ENCODE results near the gene KCNS3. TPM values are rescaled to one million over a fixed set of nuclear protein-coding genes. Genes with fewer than 3 reads are reported as not detected.

KCNS3 gene
- total and polyA plus RNA-seq, 2 of the 13 experiments (the other 11 are each of a cell fraction or from before 2014, with no cell fraction given), result not detected

DNA sequence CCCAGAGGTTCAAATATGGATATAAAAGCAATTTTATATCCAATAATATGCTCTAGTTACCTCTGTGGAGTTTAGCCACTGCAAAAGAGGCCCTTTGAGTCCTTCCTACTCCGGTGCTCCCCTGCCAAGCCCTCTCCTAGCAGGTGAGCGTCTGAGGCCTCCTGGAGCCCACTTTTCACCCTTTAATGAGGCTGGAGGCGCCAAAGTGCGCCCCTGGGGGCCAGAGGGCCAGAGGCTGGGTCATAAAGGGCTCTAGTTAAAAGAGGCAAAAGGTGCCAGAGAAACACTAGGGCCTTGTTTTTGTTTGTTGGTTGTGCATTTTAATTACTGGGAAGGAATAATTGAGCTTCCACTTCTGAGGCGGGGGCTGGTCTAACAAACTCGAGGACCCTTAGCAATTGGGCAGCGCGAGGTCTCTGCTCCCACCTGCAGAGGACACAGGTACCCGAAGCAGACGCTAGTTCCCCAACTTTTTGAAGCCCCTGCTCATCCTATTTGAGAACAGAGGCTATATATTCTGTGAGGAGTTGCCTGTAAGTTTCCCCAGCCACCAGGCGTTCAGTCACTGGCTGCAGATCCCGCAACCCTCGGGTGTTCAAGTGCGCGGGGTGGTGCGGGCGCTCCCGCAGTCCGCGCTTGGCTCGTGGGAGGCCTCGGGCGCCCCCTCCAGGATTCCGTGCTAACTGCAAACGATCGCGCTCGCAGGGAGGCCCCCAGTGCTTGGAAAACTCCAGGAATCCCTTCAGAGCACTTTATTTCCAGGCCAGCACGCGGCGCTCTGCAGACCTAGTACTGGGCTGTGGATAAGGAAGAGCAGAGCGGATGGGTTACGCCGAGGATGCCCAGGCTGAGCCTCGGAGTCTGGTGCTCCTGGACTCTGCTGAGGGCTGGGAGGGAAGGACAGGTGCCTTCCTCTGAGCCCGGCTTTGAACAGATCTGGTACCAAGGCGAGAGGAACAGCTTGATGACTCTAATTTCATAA is 48.1 kb upstream of the KCNS3 start (continued):
- TF ChIP-seq, protein P1, sequence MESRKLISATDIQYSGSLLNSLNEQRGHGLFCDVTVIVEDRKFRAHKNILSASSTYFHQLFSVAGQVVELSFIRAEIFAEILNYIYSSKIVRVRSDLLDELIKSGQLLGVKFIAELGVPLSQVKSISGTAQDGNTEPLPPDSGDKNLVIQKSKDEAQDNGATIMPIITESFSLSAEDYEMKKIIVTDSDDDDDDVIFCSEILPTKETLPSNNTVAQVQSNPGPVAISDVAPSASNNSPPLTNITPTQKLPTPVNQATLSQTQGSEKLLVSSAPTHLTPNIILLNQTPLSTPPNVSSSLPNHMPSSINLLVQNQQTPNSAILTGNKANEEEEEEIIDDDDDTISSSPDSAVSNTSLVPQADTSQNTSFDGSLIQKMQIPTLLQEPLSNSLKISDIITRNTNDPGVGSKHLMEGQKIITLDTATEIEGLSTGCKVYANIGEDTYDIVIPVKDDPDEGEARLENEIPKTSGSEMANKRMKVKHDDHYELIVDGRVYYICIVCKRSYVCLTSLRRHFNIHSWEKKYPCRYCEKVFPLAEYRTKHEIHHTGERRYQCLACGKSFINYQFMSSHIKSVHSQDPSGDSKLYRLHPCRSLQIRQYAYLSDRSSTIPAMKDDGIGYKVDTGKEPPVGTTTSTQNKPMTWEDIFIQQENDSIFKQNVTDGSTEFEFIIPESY (CRISPR knock-in tag; IDR thresholded peaks at IDR 0.05), result 0 out of 2 replicates have a peak, but pooled peaks have one; percentile 45
- peak; percentile 33; the same call in 1 of the 2 replicates for TF ChIP-seq ZNF788 (CRISPR knock-in tag; IDR thresholded peaks at IDR 0.05; ENCODE audit: borderline replicate concordance)
- no peak for TF ChIP-seq MBD4 (IDR thresholded peaks at IDR 0.05; ENCODE audit: borderline replicate concordance, low read length)
- no peak for TF ChIP-seq HOXA5 (CRISPR knock-in tag; IDR thresholded peaks at IDR 0.05)
- TF ChIP-seq, protein P2, sequence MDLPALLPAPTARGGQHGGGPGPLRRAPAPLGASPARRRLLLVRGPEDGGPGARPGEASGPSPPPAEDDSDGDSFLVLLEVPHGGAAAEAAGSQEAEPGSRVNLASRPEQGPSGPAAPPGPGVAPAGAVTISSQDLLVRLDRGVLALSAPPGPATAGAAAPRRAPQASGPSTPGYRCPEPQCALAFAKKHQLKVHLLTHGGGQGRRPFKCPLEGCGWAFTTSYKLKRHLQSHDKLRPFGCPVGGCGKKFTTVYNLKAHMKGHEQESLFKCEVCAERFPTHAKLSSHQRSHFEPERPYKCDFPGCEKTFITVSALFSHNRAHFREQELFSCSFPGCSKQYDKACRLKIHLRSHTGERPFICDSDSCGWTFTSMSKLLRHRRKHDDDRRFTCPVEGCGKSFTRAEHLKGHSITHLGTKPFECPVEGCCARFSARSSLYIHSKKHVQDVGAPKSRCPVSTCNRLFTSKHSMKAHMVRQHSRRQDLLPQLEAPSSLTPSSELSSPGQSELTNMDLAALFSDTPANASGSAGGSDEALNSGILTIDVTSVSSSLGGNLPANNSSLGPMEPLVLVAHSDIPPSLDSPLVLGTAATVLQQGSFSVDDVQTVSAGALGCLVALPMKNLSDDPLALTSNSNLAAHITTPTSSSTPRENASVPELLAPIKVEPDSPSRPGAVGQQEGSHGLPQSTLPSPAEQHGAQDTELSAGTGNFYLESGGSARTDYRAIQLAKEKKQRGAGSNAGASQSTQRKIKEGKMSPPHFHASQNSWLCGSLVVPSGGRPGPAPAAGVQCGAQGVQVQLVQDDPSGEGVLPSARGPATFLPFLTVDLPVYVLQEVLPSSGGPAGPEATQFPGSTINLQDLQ (CRISPR knock-in tag; IDR thresholded peaks at IDR 0.05), result no peak
- TF ChIP-seq, protein P3, sequence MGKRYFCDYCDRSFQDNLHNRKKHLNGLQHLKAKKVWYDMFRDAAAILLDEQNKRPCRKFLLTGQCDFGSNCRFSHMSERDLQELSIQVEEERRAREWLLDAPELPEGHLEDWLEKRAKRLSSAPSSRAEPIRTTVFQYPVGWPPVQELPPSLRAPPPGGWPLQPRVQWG (CRISPR knock-in tag; IDR thresholded peaks at IDR 0.05; ENCODE audit: borderline replicate concordance, low read depth), result no peak
- TF ChIP-seq, protein P4, sequence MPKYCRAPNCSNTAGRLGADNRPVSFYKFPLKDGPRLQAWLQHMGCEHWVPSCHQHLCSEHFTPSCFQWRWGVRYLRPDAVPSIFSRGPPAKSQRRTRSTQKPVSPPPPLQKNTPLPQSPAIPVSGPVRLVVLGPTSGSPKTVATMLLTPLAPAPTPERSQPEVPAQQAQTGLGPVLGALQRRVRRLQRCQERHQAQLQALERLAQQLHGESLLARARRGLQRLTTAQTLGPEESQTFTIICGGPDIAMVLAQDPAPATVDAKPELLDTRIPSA (CRISPR knock-in tag; IDR thresholded peaks at IDR 0.05; ENCODE audit: borderline replicate concordance), result no peak
- TF ChIP-seq, protein P5, sequence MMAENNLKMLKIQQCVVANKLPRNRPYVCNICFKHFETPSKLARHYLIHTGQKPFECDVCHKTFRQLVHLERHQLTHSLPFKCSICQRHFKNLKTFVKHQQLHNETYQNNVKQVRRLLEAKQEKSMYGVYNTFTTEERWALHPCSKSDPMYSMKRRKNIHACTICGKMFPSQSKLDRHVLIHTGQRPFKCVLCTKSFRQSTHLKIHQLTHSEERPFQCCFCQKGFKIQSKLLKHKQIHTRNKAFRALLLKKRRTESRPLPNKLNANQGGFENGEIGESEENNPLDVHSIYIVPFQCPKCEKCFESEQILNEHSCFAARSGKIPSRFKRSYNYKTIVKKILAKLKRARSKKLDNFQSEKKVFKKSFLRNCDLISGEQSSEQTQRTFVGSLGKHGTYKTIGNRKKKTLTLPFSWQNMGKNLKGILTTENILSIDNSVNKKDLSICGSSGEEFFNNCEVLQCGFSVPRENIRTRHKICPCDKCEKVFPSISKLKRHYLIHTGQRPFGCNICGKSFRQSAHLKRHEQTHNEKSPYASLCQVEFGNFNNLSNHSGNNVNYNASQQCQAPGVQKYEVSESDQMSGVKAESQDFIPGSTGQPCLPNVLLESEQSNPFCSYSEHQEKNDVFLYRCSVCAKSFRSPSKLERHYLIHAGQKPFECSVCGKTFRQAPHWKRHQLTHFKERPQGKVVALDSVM (CRISPR knock-in tag; IDR thresholded peaks at IDR 0.05), result peak; percentile 32; the same call in 1 of the 2 replicates
- no peak for TF ChIP-seq NR2F1 (CRISPR knock-in tag; IDR thresholded peaks at IDR 0.05)
- no peak for TF ChIP-seq ZMYM2 (CRISPR knock-in tag; IDR thresholded peaks at IDR 0.05)
- TF ChIP-seq PHF5A (CRISPR knock-in tag; IDR thresholded peaks at IDR 0.05; ENCODE audit: low read depth, unreplicated experiment), result no peak
- TF ChIP-seq MTA3 (CRISPR knock-in tag; IDR thresholded peaks at IDR 0.05), result no peak
- TF ChIP-seq ZNF83 (CRISPR knock-in tag; IDR thresholded peaks at IDR 0.05; ENCODE audit: borderline replicate concordance), result no peak
- peak; percentile 33; the same call in 1 of the 2 replicates for TF ChIP-seq ZNF160 (CRISPR knock-in tag; IDR thresholded peaks at IDR 0.05)
- TF ChIP-seq, protein P6, sequence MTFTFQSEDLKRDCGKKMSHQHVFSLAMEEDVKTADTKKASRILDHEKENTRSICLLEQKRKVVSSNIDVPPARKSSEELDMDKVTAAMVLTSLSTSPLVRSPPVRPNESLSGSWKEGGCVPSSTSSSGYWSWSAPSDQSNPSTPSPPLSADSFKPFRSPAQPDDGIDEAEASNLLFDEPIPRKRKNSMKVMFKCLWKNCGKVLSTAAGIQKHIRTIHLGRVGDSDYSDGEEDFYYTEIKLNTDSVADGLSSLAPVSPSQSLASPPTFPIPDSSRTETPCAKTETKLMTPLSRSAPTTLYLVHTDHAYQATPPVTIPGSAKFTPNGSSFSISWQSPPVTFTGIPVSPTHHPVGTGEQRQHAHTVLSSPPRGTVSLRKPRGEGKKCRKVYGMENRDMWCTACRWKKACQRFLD (CRISPR knock-in tag; IDR thresholded peaks at IDR 0.05; ENCODE audit: borderline replicate concordance), result no peak
- no peak for TF ChIP-seq SP4 (CRISPR knock-in tag; IDR thresholded peaks at IDR 0.05)
